ENCODE data around the gene APOL6.
"Not testable (repeated sequence)": the region's sequence is repeated elsewhere in the genome, so short reads cannot be mapped to it uniquely, and the experiment has no call there.

APOL6 gene

DNA sequence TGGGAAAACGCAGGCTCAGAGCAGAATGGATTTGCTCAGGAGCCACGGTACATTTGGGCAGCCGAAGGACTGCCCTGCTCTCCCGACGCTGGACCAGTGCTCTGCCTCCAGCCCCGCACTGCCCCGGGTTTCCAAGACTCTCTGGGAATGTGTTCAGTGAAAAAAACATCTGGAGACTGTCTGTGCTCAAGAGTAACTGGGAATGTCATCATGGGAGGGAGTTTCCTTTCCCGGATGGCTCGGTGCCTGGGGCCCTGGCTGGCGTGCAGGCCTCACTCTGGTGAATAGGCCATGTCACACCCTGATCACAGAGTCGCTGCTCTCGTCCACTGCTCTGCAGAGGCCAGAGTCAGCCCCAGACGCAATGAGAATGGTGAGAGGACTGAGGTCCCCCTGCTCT, 9.8 kb upstream of the APOL6 start:
- peak; percentile 92 for DNase-seq (ENCODE audit: low read depth)

- no peak for DNase-seq (ENCODE audit: low read depth)
Measured at GRCh38 chr22:35641494-35642120, 6.6 kb upstream of the APOL6 start.

GRCh38 chr22:35642305-35642741, 5.9 kb upstream of the APOL6 start:
- DNase-seq (ENCODE audit: low read depth), result no peak

GRCh38 chr22:35643991-35644390, 4.3 kb upstream of the APOL6 start:
- no peak for DNase-seq (ENCODE audit: low read depth)

DNA sequence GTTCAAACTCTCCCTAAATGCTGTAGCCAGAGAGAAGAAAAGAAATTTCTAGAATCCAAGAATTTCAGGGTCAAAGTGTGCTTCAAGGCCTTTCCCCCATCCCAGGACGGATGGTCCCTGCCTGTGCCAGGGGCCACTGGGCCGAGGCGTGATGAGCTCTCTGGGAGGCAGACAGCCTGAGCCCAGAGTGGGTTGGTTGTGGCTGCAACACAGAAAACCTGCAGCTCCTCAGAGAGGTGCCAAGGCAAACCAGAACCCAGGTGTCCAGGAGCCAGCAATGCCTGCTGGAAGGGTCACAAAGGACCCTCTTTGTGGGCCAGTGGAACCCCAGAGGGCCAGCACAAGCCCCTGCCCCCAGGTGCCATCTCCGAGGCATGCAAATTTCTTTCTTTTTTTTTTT, 2.6 kb upstream of the APOL6 start:
- no peak for DNase-seq (ENCODE audit: low read depth)

GRCh38 chr22:35649026-35649553, 844 bp downstream of the APOL6 start:
- DNase-seq (ENCODE audit: low read depth), result no peak

DNA sequence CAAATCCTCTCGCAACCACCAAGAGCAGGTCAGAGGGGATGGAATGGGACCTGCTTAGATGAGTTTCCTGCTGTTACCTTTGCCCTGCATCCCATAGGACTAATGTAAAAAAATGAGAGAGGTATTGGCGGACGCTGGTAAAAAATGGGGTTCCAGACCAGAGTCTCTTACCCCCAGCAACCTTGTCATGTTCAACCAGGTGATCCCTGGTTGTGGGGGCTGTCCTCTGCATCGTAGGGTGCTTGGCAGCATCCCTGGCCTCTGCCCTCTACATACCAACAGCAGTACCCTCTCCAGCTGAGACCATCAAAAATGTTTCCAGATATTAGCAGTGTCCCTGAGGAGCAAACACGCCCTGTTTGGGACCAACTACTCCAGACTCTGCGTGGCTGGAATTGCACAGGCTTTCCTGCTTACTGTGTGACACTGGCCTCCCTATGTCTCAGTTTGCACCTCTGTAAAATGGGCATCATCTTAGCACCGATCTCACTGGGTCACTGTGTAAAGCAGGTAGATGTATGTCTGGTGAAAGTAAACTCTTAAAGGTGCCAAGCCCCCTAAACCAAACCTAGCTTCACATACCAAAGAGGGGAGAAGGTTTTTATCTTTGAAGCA, 1.5 kb downstream of the APOL6 start:
- DNase-seq (ENCODE audit: low read depth), result no peak

GRCh38 chr22:35651085-35651484, 2.8 kb downstream of the APOL6 start:
- no peak for DNase-seq (ENCODE audit: low read depth)

DNA sequence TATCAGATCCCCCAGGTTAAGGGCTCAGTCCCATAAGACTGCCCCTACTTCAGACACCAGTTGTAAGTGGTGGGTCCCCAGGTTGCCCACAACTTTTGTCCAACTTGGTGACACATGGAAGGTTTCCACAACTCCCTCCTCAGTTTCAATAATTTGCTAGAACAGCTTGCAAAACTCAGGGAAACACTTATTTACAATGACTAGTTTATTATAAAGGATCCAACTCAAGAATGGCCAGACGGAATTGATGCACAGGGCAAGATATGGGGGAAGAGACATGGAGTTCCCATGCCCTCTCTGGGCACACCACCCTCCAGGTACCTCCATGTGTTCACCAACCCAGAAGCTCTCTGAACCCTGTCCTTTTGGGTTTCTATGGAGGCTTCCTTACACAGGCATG, 5.6 kb downstream of the APOL6 start:
- no peak for DNase-seq (ENCODE audit: low read depth)

- DNase-seq (ENCODE audit: low read depth), result no peak
Measured at GRCh38 chr22:35656284-35656752, 8.1 kb downstream of the APOL6 start.

GRCh38 chr22:35657571-35658312, 9.5 kb downstream of the APOL6 start:
- DNase-seq (ENCODE audit: low read depth), result no peak

- no peak for DNase-seq (ENCODE audit: low read depth)
Measured at GRCh38 chr22:35660291-35661127, 12.3 kb downstream of the APOL6 start.

DNA sequence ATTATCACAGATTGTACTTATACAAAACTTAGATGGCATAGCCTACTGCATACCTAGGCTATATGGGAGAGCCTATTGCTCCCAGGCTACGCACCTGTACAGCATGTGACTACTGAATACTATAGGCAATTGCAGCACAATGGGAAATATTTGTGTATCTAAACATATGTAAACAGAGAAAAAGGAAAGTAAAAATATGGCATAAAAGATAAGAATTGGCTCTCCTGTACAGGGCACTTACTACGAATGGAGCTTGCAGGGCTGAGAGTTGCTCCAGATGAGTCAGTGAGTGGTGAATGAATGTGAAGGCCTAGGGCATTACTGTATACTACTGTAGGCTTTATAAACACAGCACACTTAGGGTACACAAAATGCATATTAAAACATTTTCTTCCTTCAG, 13.2 kb downstream of the APOL6 start:
- no peak for DNase-seq (ENCODE audit: low read depth)

DNA sequence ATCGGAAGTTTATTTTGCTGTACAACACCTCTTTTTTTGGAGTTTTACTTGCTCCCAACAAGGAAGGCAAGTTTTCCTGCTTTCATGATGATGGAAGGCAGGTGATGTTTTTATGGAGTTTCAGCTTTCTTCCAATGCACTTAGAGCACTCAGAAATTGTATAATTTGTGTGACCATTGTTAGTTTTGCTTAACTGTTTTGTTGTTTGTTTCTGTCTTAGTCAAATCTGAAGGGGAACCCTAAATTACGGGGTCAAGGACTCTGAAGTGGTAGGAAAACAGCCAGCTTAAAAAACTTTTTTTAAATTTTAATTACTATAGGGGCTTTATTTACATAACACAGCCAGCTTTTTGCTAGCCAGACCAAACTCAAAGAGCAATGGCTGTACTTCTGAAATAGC, 14.7 kb downstream of the APOL6 start:
- DNase-seq (ENCODE audit: low read depth), result no peak

DNA sequence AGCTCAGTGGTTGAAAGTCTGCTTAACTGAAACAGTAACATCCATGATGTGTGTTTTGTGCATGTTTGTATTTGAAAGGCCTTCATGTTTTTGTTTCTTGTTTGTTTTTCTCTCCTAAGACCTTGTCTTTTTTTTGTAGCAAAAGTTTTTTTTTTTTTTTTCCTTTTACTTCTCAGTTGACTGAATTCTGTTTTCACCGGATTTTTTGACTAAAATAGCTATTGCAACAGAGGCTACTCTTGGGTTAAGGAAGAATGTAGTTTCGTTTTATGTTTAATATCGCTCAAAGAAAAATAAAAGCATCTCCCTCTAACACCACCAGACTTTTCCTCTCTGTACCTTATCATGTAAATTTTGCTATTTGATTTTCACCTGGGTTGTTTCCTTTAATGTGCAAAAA, 15.1 kb downstream of the APOL6 start:
- no peak for DNase-seq (ENCODE audit: low read depth)

DNA sequence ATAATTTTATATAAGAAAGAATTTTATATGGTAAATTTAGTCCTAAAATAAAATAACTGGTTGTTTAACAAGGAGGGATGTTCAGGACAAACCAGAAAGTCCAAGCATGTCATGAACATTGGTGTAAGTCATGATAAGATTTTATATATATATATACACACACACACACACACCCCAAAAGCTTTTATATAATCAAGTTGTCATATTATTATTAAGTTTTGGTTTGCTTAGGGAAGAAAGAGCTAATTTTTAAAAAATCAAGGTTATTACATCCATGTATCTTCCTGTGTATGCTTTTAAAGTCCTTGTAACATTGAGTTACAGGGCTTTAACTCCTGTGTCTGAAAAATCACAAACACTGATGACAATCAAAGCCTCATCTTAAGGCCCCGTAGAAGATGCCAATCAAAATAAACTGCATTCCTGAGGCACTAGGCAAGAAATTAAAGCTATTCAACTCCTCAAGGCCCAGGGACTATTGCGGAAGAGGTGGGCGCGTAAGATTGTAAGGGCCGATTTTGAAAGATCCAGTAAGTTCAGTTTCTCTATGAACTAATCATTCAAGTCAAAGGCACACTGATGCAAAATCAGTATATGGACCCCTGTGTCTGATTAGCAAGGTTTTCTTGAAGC, 16.8 kb downstream of the APOL6 start:
- no peak for DNase-seq (ENCODE audit: low read depth)

DNA sequence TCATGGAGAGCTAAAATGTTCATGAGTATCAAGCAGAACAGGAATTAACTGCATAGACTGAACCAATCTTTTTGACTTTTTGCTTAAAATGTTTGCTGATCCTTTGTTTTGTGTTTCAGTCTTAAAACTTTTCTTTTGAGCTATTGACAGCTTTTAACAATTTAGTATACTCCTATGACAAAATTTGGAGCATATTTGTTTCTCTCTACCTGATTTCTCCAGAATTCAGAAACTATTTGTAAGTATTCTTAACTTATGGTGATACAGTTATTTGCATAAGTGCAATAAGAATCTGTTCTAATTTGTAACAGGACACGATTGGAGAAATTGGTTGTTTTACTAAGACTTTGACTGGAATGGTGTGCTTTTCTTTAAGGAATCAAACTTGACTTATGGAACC, 18.5 kb downstream of the APOL6 start:
- DNase-seq (ENCODE audit: low read depth), result not testable (repeated sequence)

- no peak for DNase-seq (ENCODE audit: low read depth)
Measured at GRCh38 chr22:35674335-35674734, 26.1 kb downstream of the APOL6 start.

GRCh38 chr22:35676065-35676464, 27.8 kb downstream of the APOL6 start:
- DNase-seq (ENCODE audit: low read depth), result not testable (repeated sequence)

DNA sequence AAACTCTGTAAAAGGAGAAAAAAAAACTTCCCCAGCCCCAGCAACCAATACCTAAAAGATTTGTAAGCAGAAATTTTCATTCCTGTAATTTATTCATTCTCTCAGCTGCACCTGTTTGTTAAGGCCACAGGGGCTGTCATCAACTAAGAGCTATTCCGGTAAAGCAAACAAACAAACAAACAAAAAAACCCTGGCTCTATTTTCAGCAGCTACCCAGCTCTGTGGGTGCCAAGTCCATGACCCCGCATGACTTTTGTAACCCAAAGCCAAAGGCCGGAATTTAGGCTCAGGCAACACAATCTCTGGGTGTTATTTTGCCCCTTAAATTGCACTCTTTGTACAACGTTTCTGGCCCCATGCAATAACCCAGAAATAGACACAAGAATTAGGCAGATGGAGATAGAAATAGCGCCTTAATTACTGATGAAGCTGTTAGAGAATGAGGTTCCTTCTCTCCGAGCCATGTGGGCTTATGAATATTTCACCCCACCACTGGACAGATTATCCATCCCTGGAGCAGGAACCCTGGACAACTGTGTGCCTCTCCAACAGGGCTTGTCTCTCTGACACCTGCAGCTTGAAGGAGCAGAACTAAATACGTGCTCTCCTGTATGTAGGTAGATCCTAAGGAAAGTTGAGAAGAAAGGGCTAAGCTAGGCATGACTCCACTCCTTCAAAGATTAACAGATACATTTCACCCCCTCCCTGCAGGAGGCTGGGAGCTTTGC, 29.4 kb downstream of the APOL6 start:
- no peak for DNase-seq (ENCODE audit: low read depth)

DNA sequence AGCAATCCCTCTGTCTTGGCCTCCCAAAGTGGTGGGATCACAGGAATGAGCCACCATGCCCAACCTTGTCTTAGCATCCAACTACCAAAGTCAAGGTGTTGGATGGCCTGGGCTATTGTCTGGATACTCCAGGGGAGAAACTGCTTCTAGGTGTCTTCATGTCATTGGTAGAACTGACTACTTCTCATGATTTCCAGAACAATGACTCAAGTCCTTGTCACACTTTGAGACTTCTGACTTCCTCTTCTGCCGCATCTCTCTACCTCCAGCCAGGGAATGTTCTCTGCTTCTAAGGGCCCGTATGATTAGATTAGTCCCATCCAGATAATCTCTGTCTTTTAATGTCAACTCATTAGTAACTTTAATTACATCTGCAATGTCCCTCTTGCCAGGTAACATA, 30.6 kb downstream of the APOL6 start:
- no peak for DNase-seq (ENCODE audit: low read depth)

Measured in GM04504 (cell line).